ENCODE data around the gene GCNT4. TPM values are rescaled to one million over a fixed set of nuclear protein-coding genes. Genes with fewer than 3 reads are reported as not detected.

GCNT4 gene
- total RNA-seq, 1 donor from 2014 or later: 1.4 TPM

DNA sequence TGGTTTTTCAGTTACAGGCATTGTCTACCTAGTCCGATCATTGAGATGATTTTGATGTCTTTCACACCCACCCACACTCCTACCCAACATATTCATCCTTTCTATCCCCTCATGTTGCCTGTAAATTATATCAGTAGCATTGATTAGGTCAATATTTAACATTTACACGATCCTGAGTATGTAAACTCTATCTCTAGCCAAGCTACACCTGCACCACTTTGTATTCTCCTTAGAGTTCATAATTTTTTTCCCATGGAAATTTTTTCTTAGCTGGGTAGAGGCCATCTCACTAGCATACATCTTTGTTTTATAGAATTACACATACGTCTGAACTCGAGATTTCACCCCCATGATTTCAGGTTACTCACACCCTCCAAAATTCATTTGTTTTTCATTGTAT is 30.6 kb downstream of the GCNT4 start:
- no peak for ATAC-seq
- intact Hi-C loops (cut with DNase I): no loop called here
- DNase-seq (ENCODE audit: low spot score): no peak

DNA sequence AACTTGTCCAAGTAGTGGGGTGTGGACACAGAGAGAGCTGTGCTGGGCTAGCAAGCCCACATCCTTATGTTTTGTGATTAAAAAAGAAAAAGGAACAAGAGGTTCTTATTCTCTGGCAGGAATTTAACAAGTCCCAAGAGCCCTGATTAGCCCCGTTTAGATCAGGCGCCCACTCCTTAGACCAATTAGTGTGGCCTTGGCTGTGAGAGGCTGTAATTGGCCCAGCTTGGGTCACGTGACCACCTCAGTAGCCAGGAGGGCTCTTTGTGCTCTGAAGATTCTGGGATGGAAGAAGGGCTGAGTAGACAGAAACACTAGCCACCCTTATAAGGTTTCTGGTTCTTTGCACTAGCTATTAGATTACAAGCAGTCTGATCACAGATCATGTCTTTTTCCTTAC is 31.1 kb downstream of the GCNT4 start:
- no peak for DNase-seq (ENCODE audit: low spot score)
- ATAC-seq: no peak
- intact Hi-C loops (cut with DNase I): no loop called here

DNA sequence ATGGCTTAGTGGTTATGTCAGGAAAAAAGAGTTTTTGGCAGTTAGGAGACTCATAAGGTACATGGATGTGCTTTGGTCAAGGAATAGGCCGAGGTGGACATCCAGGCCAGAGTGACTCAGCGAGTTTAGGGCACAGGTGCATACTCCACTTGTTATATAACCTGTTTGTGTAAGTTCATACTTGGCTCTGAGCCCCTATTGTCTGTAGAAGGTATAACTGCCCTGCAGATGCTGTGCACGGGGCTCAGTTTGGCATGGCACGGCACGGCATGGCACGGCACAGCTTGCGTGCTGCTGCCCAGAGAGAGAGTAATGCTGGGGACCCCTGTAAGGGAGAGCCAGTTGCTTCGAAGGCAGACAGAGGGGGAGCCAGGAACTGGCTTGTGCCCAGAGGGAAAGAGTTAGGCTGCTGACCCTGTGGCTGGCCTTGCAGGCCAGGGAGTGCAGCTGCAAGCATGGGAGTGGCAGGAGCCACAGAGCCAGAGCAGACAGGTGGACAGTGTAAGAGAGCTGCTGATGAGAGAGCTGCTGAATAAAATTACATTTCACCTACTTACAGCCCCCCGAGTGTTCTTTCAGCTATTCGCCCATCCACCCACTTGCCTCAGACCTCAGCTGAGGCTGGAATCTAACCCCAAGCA is 32.2 kb downstream of the GCNT4 start:
- ATAC-seq (no peak), DNase-seq (ENCODE audit: low spot score) (no peak)
- intact Hi-C loops (cut with DNase I): no loop called here

- intact Hi-C loops (cut with DNase I): no loop called here
- no peak for ATAC-seq
Observed at GRCh38 chr5:75018805-75019587, 33.4 kb downstream of the GCNT4 start.

GRCh38 chr5:75017971-75018370 is 34.4 kb downstream of the GCNT4 start:
- intact Hi-C loops (cut with DNase I): no loop called here
- ATAC-seq: no peak
- DNase-seq (ENCODE audit: low spot score): no peak

More at GRCh38 chr5:75018805-75019587, 33.4 kb downstream of the GCNT4 start:
- DNase-seq (ENCODE audit: low spot score): no peak

GRCh38 chr5:75016896-75017295 is 35.5 kb downstream of the GCNT4 start:
- DNase-seq (ENCODE audit: low spot score) (no peak), ATAC-seq (no peak)
- intact Hi-C loops (cut with DNase I): no loop called here

- DNase-seq (ENCODE audit: low spot score): no peak
- intact Hi-C loops (cut with DNase I): no loop called here
- no peak for ATAC-seq
Observed at GRCh38 chr5:75012748-75013147, 39.6 kb downstream of the GCNT4 start.

GRCh38 chr5:75010838-75011237 is 41.5 kb downstream of the GCNT4 start:
- intact Hi-C loops (cut with DNase I): no loop called here
- DNase-seq (ENCODE audit: low spot score) (no peak), ATAC-seq (no peak)

DNA sequence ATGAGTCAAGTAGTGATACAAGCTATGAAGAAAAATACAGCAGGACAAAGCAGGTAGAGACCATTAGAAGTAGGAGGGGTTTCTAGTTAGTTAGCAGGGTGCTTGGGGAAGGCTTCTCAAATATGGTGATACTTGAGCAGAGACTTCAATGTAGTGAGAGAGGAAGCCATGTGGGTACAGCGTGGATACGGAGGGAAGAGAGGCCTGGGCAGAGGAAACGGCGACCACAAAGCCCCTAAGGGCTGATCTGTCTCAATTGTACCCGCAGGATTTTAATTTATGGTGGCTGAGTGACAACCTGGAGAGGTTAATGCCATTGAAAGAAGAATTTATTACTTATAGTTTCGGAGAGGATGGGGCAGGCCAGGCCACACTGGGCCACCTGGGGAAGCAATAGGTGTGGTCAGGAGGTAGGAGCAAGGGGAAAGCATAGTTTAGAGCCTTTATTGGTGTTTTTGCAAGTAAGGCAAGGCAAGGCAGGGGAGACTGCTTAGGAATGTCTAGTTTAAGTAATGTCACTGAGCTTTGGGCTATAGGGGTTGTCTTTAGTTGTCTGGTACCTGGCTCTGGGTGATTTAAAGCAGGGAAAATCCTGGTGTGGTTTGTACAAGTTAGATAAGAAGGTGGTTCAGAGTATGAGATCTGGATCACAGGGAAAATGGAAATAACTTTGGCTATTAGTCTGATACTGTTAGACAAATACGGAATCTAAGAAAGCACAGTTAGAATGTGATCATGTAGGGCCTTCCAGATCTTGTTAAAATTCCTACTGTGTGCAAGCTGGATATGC is 42.6 kb downstream of the GCNT4 start:
- intact Hi-C loops (cut with DNase I): no loop called here
- ATAC-seq (no peak), DNase-seq (ENCODE audit: low spot score) (no peak)

DNA sequence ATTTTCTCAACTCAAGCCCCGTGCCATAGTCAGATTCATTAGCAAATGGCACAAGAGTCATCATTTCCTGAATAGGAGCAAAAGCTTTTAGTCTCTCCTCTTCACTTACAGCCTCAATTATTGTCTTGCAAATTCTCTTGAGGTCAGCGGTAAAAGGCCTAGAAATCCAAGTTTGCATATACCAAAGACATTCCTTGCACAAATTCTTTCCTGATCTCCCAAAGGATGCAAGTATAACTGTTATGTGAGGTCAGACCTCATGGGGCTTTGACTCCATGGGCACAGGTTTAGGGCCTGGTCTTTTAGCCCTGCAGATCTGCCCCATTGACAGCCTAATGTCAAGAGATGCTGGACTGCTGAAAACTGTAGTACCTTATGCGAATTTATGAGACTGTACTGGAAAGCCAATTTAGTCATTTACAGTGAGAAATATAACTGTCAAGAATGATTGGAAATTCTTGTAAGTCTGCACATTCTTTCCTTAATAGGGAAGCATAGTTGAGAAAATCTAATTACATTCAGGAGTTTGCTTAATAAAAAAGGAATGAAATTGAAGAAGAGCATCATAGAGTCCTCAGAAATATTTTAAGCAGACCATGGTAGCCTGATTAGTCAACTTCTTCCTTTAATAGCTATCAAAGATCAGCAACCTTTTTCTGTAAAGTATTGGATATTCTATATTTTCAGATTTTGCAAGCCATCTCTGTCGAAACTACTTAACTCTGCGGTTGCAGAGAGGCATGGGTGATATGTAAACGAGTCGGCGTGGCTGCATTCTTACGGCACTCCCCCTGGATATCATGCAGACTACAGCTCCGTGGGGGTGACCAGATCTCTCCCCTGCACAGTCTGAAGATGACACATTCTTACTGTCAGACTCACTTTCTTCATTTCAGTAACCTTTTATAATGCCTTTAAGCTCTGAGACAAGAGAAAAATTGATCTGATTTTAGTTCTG is 45.2 kb downstream of the GCNT4 start:
- ATAC-seq (no peak), DNase-seq (ENCODE audit: low spot score) (no peak)
- intact Hi-C loops (cut with DNase I): no loop called here

DNA sequence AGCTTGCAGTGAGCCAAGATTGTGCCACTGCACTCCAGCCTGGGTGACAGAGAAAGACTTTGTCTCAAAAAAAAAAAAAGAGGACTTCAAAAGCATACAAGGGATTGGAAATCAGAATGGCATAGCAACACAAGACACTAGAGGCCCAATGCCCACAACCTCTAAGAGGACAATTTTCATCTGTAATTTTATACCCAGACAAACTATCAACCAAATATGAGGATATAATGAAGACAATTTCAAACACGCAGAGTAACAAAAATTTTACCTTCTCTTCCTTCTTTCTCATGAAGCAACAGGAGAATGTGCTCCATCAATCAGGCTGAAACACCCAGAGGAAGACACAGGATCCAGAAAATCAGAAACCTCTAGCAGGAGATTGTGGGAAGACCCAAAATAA is 46.8 kb downstream of the GCNT4 start:
- intact Hi-C loops (cut with DNase I): no loop called here
- DNase-seq (ENCODE audit: low spot score) (no peak), ATAC-seq (no peak)

Other genes with a start within 250 kb of the GCNT4 start
- gene FAM169A, start 186.2 kb downstream of the GCNT4 start, total RNA-seq: 11.4 TPM
- gene ANKRD31, start 184.3 kb upstream of the GCNT4 start, total RNA-seq: 0.53 TPM

Data from sciatic nerve (tissue), 2 donors.